HUES64 (cell line): Measurements from ENCODE around the gene LENG1.

Source experiments
- H3K27ac ChIP-seq: 2 replicates; pipeline ENCODE4 v1.7.0; 2013; ENCODE audit warnings: low read depth, low read length, inconsistent platforms
- H3K27me3 ChIP-seq: 2 replicates; pipeline ENCODE4 v1.6.1; 2013; ENCODE audit warnings: mild to moderate bottlenecking, low read length; ENCODE audit not compliant: insufficient read depth
- H3K36me3 ChIP-seq: 2 replicates; pipeline ENCODE4 v1.6.1; 2013; ENCODE audit warnings: mild to moderate bottlenecking, low read length; ENCODE audit not compliant: insufficient read depth
- H3K4me1 ChIP-seq: 2 replicates; pipeline ENCODE4 v1.6.1; 2013; ENCODE audit warnings: mild to moderate bottlenecking, low read length, moderate library complexity; ENCODE audit not compliant: insufficient read depth
- H3K4me3 ChIP-seq: 2 replicates; pipeline ENCODE4 v1.5.1; 2013; ENCODE audit warnings: mild to moderate bottlenecking, low read length, moderate library complexity
- H3K9ac ChIP-seq: 2 replicates; pipeline ENCODE4 v1.6.1; 2013; ENCODE audit warnings: mild to moderate bottlenecking, low read depth, low read length
- H3K9me3 ChIP-seq: 2 replicates; pipeline ENCODE4 v1.6.1; 2013; ENCODE audit warnings: low read depth, low read length; ENCODE audit not compliant: insufficient read depth
- WGBS: fragments of 150-250, 120-280 bp; methylation state at CpG from one replicate; pipeline ENCODE4 v1.1.7; 2013; ENCODE audit warnings: missing lambda C conversion rate; 5-methylcytosine and 5-hydroxymethylcytosine counted together

Gene LENG1

GRCh38 chr19:54162241-54162805 lies 2.8 kb upstream of the LENG1 start:
- Histone ChIP-seq H3K36me3 (0 out of 2 replicates have a peak, but pooled peaks cover 2% of the 10 kb centered on the region), H3K27ac (no peak overlapping the region), H3K9me3 (no peaks in the 10 kb centered on the region), H3K4me3 (peak overlapping the region; percentile 63), H3K27me3 (no peaks in the 10 kb centered on the region), H3K4me1 (peaks cover 11% of the 10 kb centered on the region; the same call in 1 of the 2 replicates), H3K9ac (no peak overlapping the region)
- 10% methylated on average over 34 of the region's 35 CpGs for WGBS

- H3K27me3 ChIP-seq, result no peaks in the 10 kb centered on the region
- no peaks in the 10 kb centered on the region for H3K9me3 ChIP-seq
- peaks cover 16% of the 10 kb centered on the region for H3K36me3 ChIP-seq
- WGBS, result 61% methylated on average over 13 of the region's 13 CpGs
- H3K4me3 ChIP-seq, result peak overlapping the region; percentile 78
- H3K27ac ChIP-seq, result no peak overlapping the region
- peak overlapping the region; percentile 79 for H3K9ac ChIP-seq
- H3K4me1 ChIP-seq, result peaks cover 11% of the 10 kb centered on the region; the same call in 1 of the 2 replicates
These were observed 1.3 kb upstream of the LENG1 start for GRCh38 chr19:54160854-54161253.

GRCh38 chr19:54160182-54160811 lies 776 bp upstream of the LENG1 start:
- peak overlapping the region; percentile 79 for H3K9ac ChIP-seq
- H3K4me3 ChIP-seq, result peak overlapping the region; percentile 78
- 2% methylated on average over 28 of the region's 28 CpGs for WGBS
- peaks cover 11% of the 10 kb centered on the region; the same call in 1 of the 2 replicates for H3K4me1 ChIP-seq
- peaks cover 17% of the 10 kb centered on the region for H3K36me3 ChIP-seq
- H3K27me3 ChIP-seq, result no peaks in the 10 kb centered on the region
- H3K27ac ChIP-seq, result peak overlapping the region; percentile 76
- H3K9me3 ChIP-seq, result no peaks in the 10 kb centered on the region

- H3K9ac ChIP-seq, result peak overlapping the region; percentile 84
- peaks cover 31% of the 10 kb centered on the region for H3K36me3 ChIP-seq
- peak overlapping the region; percentile 78 for H3K4me3 ChIP-seq
- peaks cover 11% of the 10 kb centered on the region; the same call in 1 of the 2 replicates for H3K4me1 ChIP-seq
- H3K27ac ChIP-seq, result peak overlapping the region; percentile 92; the same call in 1 of the 2 replicates
- no peaks in the 10 kb centered on the region for H3K9me3 ChIP-seq
- WGBS, result 27% methylated on average over 19 of the region's 19 CpGs
- no peaks in the 10 kb centered on the region for H3K27me3 ChIP-seq
These were observed 639 bp downstream of the LENG1 start for GRCh38 chr19:54158812-54159351.

- 94% methylated on average over 3 of the region's 3 CpGs for WGBS
- Histone ChIP-seq H3K27ac (no peak overlapping the region), H3K4me3 (no peak overlapping the region), H3K36me3 (peaks cover 50% of the 10 kb centered on the region), H3K9ac (no peak overlapping the region), H3K9me3 (no peaks in the 10 kb centered on the region), H3K4me1 (peaks cover 11% of the 10 kb centered on the region; the same call in 1 of the 2 replicates), H3K27me3 (no peaks in the 10 kb centered on the region)
These were observed 2.6 kb downstream of the LENG1 start for GRCh38 chr19:54156953-54157352.

- Histone ChIP-seq H3K36me3 (peaks cover 55% of the 10 kb centered on the region), H3K4me1 (peaks cover 11% of the 10 kb centered on the region; the same call in 1 of the 2 replicates), H3K27ac (no peak overlapping the region), H3K9ac (no peak overlapping the region), H3K4me3 (no peak overlapping the region), H3K9me3 (no peaks in the 10 kb centered on the region), H3K27me3 (no peaks in the 10 kb centered on the region)
- WGBS, result 94% methylated on average over 11 of the region's 11 CpGs
These were observed 3.0 kb downstream of the LENG1 start for GRCh38 chr19:54156490-54156889.

GRCh38 chr19:54155694-54156093 lies 3.8 kb downstream of the LENG1 start:
- H3K27me3 ChIP-seq, result no peaks in the 10 kb centered on the region
- H3K4me3 ChIP-seq, result no peak overlapping the region
- H3K4me1 ChIP-seq, result peaks cover 7% of the 10 kb centered on the region; the same call in 1 of the 2 replicates
- peaks cover 62% of the 10 kb centered on the region for H3K36me3 ChIP-seq
- no peak overlapping the region for H3K9ac ChIP-seq
- no peak overlapping the region for H3K27ac ChIP-seq
- 95% methylated on average over 18 of the region's 19 CpGs for WGBS
- no peaks in the 10 kb centered on the region for H3K9me3 ChIP-seq

- peaks cover 71% of the 10 kb centered on the region for H3K36me3 ChIP-seq
- H3K9me3 ChIP-seq, result no peaks in the 10 kb centered on the region
- H3K9ac ChIP-seq, result no peak overlapping the region
- H3K4me3 ChIP-seq, result no peak overlapping the region
- 95% methylated on average over 18 of the region's 18 CpGs for WGBS
- H3K27ac ChIP-seq, result no peak overlapping the region
- no peaks in the 10 kb centered on the region for H3K27me3 ChIP-seq
- H3K4me1 ChIP-seq, result peaks cover 5% of the 10 kb centered on the region; the same call in 1 of the 2 replicates
These were observed 4.7 kb downstream of the LENG1 start for GRCh38 chr19:54154603-54155345.

- Histone ChIP-seq H3K27me3 (no peaks in the 10 kb centered on the region), H3K4me3 (no peak overlapping the region), H3K27ac (no peak overlapping the region), H3K9me3 (no peaks in the 10 kb centered on the region), H3K36me3 (peaks cover 80% of the 10 kb centered on the region), H3K4me1 (peaks cover 5% of the 10 kb centered on the region; the same call in 1 of the 2 replicates), H3K9ac (no peak overlapping the region)
- 91% methylated on average over 10 of the region's 10 CpGs for WGBS
These were observed 5.7 kb downstream of the LENG1 start for GRCh38 chr19:54153731-54154326.

- WGBS, result 92% methylated on average over 24 of the region's 25 CpGs
- H3K27ac ChIP-seq, result no peak overlapping the region
- H3K4me1 ChIP-seq, result no peaks in the 10 kb centered on the region
- H3K9me3 ChIP-seq, result no peaks in the 10 kb centered on the region
- no peak overlapping the region for H3K4me3 ChIP-seq
- H3K36me3 ChIP-seq, result peaks cover 86% of the 10 kb centered on the region
- H3K27me3 ChIP-seq, result no peaks in the 10 kb centered on the region
- H3K9ac ChIP-seq, result no peak overlapping the region
These were observed 6.5 kb downstream of the LENG1 start for GRCh38 chr19:54152878-54153524.
